ENCODE measurements around the gene SLC9A2. TPM values are rescaled to one million over a fixed set of nuclear protein-coding genes. Genes with fewer than 3 reads are reported as not detected.

The SLC9A2 gene
- total and polyA plus RNA-seq, 2 donors (not counting 1 experiment from before 2014, with no cell fraction given): not detected

DNA sequence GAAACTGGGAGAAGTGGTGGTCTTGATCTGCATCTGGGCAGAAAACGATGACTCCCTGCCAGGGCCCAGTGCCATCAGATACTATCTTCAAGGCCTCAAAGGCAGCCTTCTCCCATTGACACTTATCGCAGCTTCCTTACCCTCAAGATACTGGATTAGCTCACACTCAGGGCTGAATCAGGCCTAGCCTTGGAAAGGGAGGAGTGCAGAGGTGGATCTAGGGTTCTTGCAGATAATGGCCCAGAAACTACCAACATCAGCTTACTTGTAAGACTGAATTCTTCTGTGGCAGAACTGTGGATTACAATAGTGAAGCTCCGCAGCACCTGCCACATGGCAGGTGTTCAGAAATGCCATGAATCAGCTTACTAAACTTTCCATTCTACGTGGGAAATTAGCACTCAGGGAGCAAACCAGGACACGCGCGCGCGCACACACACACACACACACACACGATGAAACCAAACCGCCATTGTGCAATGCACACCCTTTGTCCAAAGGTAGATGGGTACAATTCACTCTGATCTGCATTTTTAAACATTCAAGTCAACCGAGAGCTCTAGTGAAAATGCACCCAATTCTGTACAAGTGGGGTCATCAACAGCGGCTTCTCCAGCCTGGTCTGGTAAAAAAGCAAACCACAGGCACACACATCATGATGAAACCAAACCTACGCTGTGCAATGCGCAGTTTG, 116.2 kb downstream of the SLC9A2 start:
- TF ChIP-seq EZH2 (IDR thresholded peaks at IDR 0.05; ENCODE audit: borderline replicate concordance, insufficient read depth, low read depth, low read length, poor library complexity, severe bottlenecking): no peak
- TF ChIP-seq, protein P1, sequence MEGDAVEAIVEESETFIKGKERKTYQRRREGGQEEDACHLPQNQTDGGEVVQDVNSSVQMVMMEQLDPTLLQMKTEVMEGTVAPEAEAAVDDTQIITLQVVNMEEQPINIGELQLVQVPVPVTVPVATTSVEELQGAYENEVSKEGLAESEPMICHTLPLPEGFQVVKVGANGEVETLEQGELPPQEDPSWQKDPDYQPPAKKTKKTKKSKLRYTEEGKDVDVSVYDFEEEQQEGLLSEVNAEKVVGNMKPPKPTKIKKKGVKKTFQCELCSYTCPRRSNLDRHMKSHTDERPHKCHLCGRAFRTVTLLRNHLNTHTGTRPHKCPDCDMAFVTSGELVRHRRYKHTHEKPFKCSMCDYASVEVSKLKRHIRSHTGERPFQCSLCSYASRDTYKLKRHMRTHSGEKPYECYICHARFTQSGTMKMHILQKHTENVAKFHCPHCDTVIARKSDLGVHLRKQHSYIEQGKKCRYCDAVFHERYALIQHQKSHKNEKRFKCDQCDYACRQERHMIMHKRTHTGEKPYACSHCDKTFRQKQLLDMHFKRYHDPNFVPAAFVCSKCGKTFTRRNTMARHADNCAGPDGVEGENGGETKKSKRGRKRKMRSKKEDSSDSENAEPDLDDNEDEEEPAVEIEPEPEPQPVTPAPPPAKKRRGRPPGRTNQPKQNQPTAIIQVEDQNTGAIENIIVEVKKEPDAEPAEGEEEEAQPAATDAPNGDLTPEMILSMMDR (IDR thresholded peaks at IDR 0.05): no peak
- ChIA-PET POLR2A (no interaction called here), CTCF (interaction anchor here (1.3 to 2.3 kb wide), 3 partner anchors 12 to 17 kb away, joined by 5 to 14 read pairs (median 7); no protein-coding TSS in a partner anchor)
- Histone ChIP-seq H3K79me2 (ENCODE audit: control insufficient read depth, insufficient read depth, low read length) (peaks cover 21% of the 10 kb centered on the region), H3K9me3 (ENCODE audit: control extremely low read depth in 1 of 3, control insufficient read depth in 2 of 3, insufficient read depth in 1 of 3, low read length in 2 of 3) (no peaks in the 10 kb centered on the region), H3K27ac (ENCODE audit: low read length in 2 of 2) (no peak overlapping the region), H3K4me2 (replicated peaks; ENCODE audit: low read depth, low read length, poor library complexity, severe bottlenecking) (peak overlapping the region; percentile 84), H4K20me1 (ENCODE audit: control insufficient read depth, insufficient read depth, low read length, poor library complexity, severe bottlenecking) (no peaks in the 10 kb centered on the region), H3K36me3 (replicated peaks in 1 of 2; ENCODE audit: control extremely low read depth in 1 of 2, control insufficient read depth in 1 of 2, extremely low read depth in 1 of 2, insufficient read depth in 2 of 2, low read length in 1 of 2) (peaks cover 0 to 12% of the 10 kb centered on the region in 2 experiments), H3K4me1 (ENCODE audit: control insufficient read depth in 2 of 2, insufficient read depth in 2 of 2, low read length in 2 of 2) (peaks cover 25 to 26% of the 10 kb centered on the region in 2 donors), H3K4me3 (ENCODE audit: control extremely low read depth in 1 of 5, extremely low read depth in 1 of 5, insufficient read depth in 1 of 5, low read depth in 2 of 5, low read length in 4 of 5) (peak overlapping the region; percentile 78 to 89 (median 85)), H3K9ac (ENCODE audit: low read length) (peak overlapping the region; percentile 86), H3K27me3 (replicated peaks in 1 of 4; ENCODE audit: control extremely low read depth in 1 of 4, control insufficient read depth in 3 of 4, insufficient read depth in 4 of 4, low read length in 3 of 4) (no peaks in the 10 kb centered on the region), H2AFZ (ENCODE audit: insufficient read depth, low read depth, low read length, poor library complexity, severe bottlenecking) (peak overlapping the region; percentile 89)
- intact Hi-C loops (cut with micrococcal nuclease): loop anchor here (1.0 kb wide), 1 partner anchor 18 kb away; no protein-coding TSS in a partner anchor
- Mint-ChIP-seq H3K9me3 (ENCODE audit: insufficient read depth) (no peaks in the 10 kb centered on the region), H3K4me3 (peak overlapping the region; percentile 97), H3K27ac (peak overlapping the region; percentile 80), H3K4me1 (peaks cover 33% of the 10 kb centered on the region), H3K27me3 (no peaks in the 10 kb centered on the region)
- WGBS (ENCODE audit: insufficient coverage): 81% methylated on average over 13 of the region's 15 CpGs
- DNase-seq (peak; percentile 5), ATAC-seq (ENCODE audit: low read depth) (no peak)

DNA sequence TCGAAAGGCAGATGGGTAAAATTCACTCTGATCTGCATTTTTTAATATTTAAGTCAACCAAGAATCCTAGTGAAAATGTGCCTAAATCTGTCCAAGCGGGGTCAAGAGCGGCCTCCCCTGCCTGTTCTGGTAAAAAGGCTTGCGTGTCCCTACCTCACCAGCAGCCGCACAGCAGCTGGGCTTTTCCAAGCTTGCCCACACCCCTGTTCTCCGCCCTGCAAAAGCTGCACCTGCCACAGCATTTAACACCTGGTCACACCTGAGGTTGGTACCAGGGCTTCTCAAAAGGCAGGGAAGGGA, 116.7 kb downstream of the SLC9A2 start:
- H3K4me1 ChIP-seq (ENCODE audit: control insufficient read depth in 2 of 2, insufficient read depth in 2 of 2, low read length in 2 of 2): peaks cover 25 to 26% of the 10 kb centered on the region in 2 donors
- peak overlapping the region; percentile 46 to 65 for H3K27ac ChIP-seq (ENCODE audit: low read length in 2 of 2)
- no peaks in the 10 kb centered on the region for H4K20me1 ChIP-seq (ENCODE audit: control insufficient read depth, insufficient read depth, low read length, poor library complexity, severe bottlenecking)
- peak overlapping the region; percentile 84 for H3K4me2 ChIP-seq (replicated peaks; ENCODE audit: low read depth, low read length, poor library complexity, severe bottlenecking)
- Mint-ChIP-seq H3K27ac (peak overlapping the region; percentile 92), H3K27me3 (no peaks in the 10 kb centered on the region), H3K4me1 (peaks cover 33% of the 10 kb centered on the region), H3K9me3 (ENCODE audit: insufficient read depth) (no peaks in the 10 kb centered on the region), H3K4me3 (peak overlapping the region; percentile 97)
- H2AFZ ChIP-seq (ENCODE audit: insufficient read depth, low read depth, low read length, poor library complexity, severe bottlenecking): peak overlapping the region; percentile 89
- no peaks in the 10 kb centered on the region for H3K27me3 ChIP-seq (replicated peaks in 1 of 4; ENCODE audit: control extremely low read depth in 1 of 4, control insufficient read depth in 3 of 4, insufficient read depth in 4 of 4, low read length in 3 of 4)
- peak overlapping the region; percentile 86 for H3K9ac ChIP-seq (ENCODE audit: low read length)
- TF ChIP-seq, protein P1 (IDR thresholded peaks at IDR 0.05): no peak
- no peak for TF ChIP-seq EZH2 (IDR thresholded peaks at IDR 0.05; ENCODE audit: borderline replicate concordance, insufficient read depth, low read depth, low read length, poor library complexity, severe bottlenecking)
- peak; percentile 9 for ATAC-seq (ENCODE audit: low read depth)
- ChIA-PET POLR2A (no interaction called here), CTCF (interaction anchor here (1.0 to 2.3 kb wide), 4 partner anchors 10 to 17 kb away, joined by 3 to 14 read pairs (median 6); no protein-coding TSS in a partner anchor)
- peaks cover 0 to 8% of the 10 kb centered on the region in 2 experiments for H3K36me3 ChIP-seq (replicated peaks in 1 of 2; ENCODE audit: control extremely low read depth in 1 of 2, control insufficient read depth in 1 of 2, extremely low read depth in 1 of 2, insufficient read depth in 2 of 2, low read length in 1 of 2)
- H3K9me3 ChIP-seq (ENCODE audit: control extremely low read depth in 1 of 3, control insufficient read depth in 2 of 3, insufficient read depth in 1 of 3, low read length in 2 of 3): no peaks in the 10 kb centered on the region
- intact Hi-C loops (cut with micrococcal nuclease): loop anchor here (1.0 kb wide), 1 partner anchor 17 kb away; no protein-coding TSS in a partner anchor
- DNase-seq: no peak
- peak overlapping the region; percentile 78 to 89 (median 85) for H3K4me3 ChIP-seq (ENCODE audit: control extremely low read depth in 1 of 5, extremely low read depth in 1 of 5, insufficient read depth in 1 of 5, low read depth in 2 of 5, low read length in 4 of 5)
- WGBS (ENCODE audit: insufficient coverage): 41% methylated on average over 5 of the region's 6 CpGs
- peaks cover 21% of the 10 kb centered on the region for H3K79me2 ChIP-seq (ENCODE audit: control insufficient read depth, insufficient read depth, low read length)

Data from B cell (primary cell).